Natural killer cell (primary cell): Measurements from ENCODE around the gene EXOC4. TPM values are rescaled to one million over a fixed set of nuclear protein-coding genes. Genes with fewer than 3 reads are reported as not detected.

ENCODE experiments used
- ATAC-seq, 3 donors: fragments of 150-1000 bp in 2 of 3; fragments of 200-7000 bp in 1 of 3; cut with Tn5 transposase; 1 replicate in 1 of 3; 2 replicates in 2 of 3; pipeline ENCODE4 v1.10.0; 2021; ENCODE audit warnings: mild to moderate bottlenecking in 2 of 3, moderate library complexity in 2 of 3
- DNase-seq, 2 donors: peaks; one replicate each; pipeline versions ENCODE4 v3.0.0 to v3.0.0-alpha.2; 2013 to 2021; ENCODE audit warnings: mixed read lengths in 1 of 2
- H3K27ac ChIP-seq: one replicate; pipeline ENCODE4 v1.5.1; 2013; ENCODE audit warnings: mild to moderate bottlenecking, low read length
- H3K27me3 ChIP-seq: one replicate; pipeline ENCODE4 v1.6.1; 2013; ENCODE audit warnings: low read length; ENCODE audit not compliant: control insufficient read depth, insufficient read depth
- H3K36me3 ChIP-seq: one replicate; pipeline ENCODE4 v1.6.1; 2013; ENCODE audit warnings: low read length; ENCODE audit not compliant: control insufficient read depth, insufficient read depth
- H3K4me1 ChIP-seq: one replicate; pipeline ENCODE4 v1.6.1; 2013; ENCODE audit warnings: low read length; ENCODE audit not compliant: control insufficient read depth, insufficient read depth
- H3K4me3 ChIP-seq: one replicate; pipeline ENCODE4 v1.5.1; 2013; ENCODE audit warnings: low read length
- H3K9me3 ChIP-seq: one replicate; pipeline ENCODE4 v1.6.1; 2013; ENCODE audit warnings: low read length; ENCODE audit not compliant: control insufficient read depth, insufficient read depth
- H3K27ac Mint-ChIP-seq, 2 donors: one replicate each; pipeline ENCODE4 v1.8.0; 2022; ENCODE audit warnings: mild to moderate bottlenecking in 2 of 2, mixed read lengths in 2 of 2, moderate library complexity in 1 of 2
- H3K27me3 Mint-ChIP-seq, 2 donors: one replicate each; pipeline ENCODE4 v1.8.0; 2022; ENCODE audit warnings: low read depth in 2 of 2, mixed read lengths in 2 of 2
- H3K36me3 Mint-ChIP-seq: one replicate; pipeline ENCODE4 v1.8.0; 2022; ENCODE audit warnings: mixed read lengths
- H3K4me1 Mint-ChIP-seq, 2 donors: one replicate each; pipeline ENCODE4 v1.8.0; 2022; ENCODE audit warnings: mixed read lengths in 2 of 2
- H3K4me3 Mint-ChIP-seq: one replicate; pipeline ENCODE4 v1.8.0; 2022; ENCODE audit warnings: mild to moderate bottlenecking, moderate library complexity, mixed read lengths
- H3K9me3 Mint-ChIP-seq, 2 donors: one replicate each; pipeline ENCODE4 v1.8.0; 2022; ENCODE audit warnings: mixed read lengths in 2 of 2
- CTCF ChIP-seq: fragments of 200-600 bp; IDR thresholded peaks from one replicate; pipeline ENCODE4 v1.8.0; 2022; ENCODE audit warnings: antibody characterized with exemption
- WGBS: methylation state at CpG from one replicate; pipeline ENCODE4 v1.1.7; 2013; ENCODE audit warnings: missing lambda C conversion rate; ENCODE audit not compliant: insufficient coverage; 5-methylcytosine and 5-hydroxymethylcytosine counted together
- intact Hi-C: fragments of 100-400 bp; cut with micrococcal nuclease; formaldehyde crosslinking; loops from one replicate; pipeline ENCODE4 v1.14.2; 2022
- total RNA-seq, 4 donors: library from RNA; stranded (reverse); fragments of 120-200 nt in 1 of 4; gene quantifications; one replicate each; pipeline versions ENCODE4 v1.2.3 to v1.2.4, GENCODE V29; 2013 to 2022

Gene EXOC4
- total RNA-seq, 3 donors from 2014 or later (not counting 1 experiment from before 2014, with no cell fraction given): 105 to 148 (median 123) TPM

- DNase-seq: no peak
- Histone ChIP-seq H3K36me3 (no peaks in the 10 kb centered on the region), H3K4me1 (no peaks in the 10 kb centered on the region), H3K27ac (no peak overlapping the region), H3K9me3 (no peaks in the 10 kb centered on the region), H3K4me3 (no peak overlapping the region), H3K27me3 (no peaks in the 10 kb centered on the region)
- no peak overlapping the region for H3K4me3 Mint-ChIP-seq
- H3K9me3 Mint-ChIP-seq: no peaks in the 10 kb centered on the region
- ATAC-seq: no peak
- peaks cover 0 to 10% of the 10 kb centered on the region in 2 donors for H3K4me1 Mint-ChIP-seq
- WGBS: 90% methylated on average over 1 of the region's 2 CpGs
- no peak for TF ChIP-seq CTCF
- no peaks in the 10 kb centered on the region for H3K27me3 Mint-ChIP-seq
- H3K36me3 Mint-ChIP-seq: no peaks in the 10 kb centered on the region
- H3K27ac Mint-ChIP-seq: no peak overlapping the region
- intact Hi-C loops: no loop called here
Measured at GRCh38 chr7:133746847-133747246, 494.0 kb downstream of the EXOC4 start.

GRCh38 chr7:133748443-133749407 is 495.8 kb downstream of the EXOC4 start:
- no peaks in the 10 kb centered on the region for H3K4me1 ChIP-seq
- Mint-ChIP-seq H3K27ac (no peak overlapping the region), H3K27me3 (no peaks in the 10 kb centered on the region), H3K4me3 (no peak overlapping the region), H3K9me3 (no peaks in the 10 kb centered on the region), H3K4me1 (peaks cover 4 to 7% of the 10 kb centered on the region in 2 donors), H3K36me3 (no peaks in the 10 kb centered on the region)
- no peak overlapping the region for H3K4me3 ChIP-seq
- DNase-seq: no peak
- H3K27me3 ChIP-seq: no peaks in the 10 kb centered on the region
- intact Hi-C loops: no loop called here
- TF ChIP-seq CTCF: no peak
- no peaks in the 10 kb centered on the region for H3K9me3 ChIP-seq
- no peak for ATAC-seq
- WGBS: 96% methylated on average over 3 of the region's 4 CpGs
- H3K36me3 ChIP-seq: no peaks in the 10 kb centered on the region
- H3K27ac ChIP-seq: no peak overlapping the region

GRCh38 chr7:133750287-133750686 is 497.4 kb downstream of the EXOC4 start:
- no peaks in the 10 kb centered on the region for H3K9me3 ChIP-seq
- no peak for TF ChIP-seq CTCF
- no peaks in the 10 kb centered on the region for H3K36me3 Mint-ChIP-seq
- H3K4me3 ChIP-seq: no peak overlapping the region
- H3K9me3 Mint-ChIP-seq: no peaks in the 10 kb centered on the region
- H3K27ac Mint-ChIP-seq: no peak overlapping the region
- H3K4me3 Mint-ChIP-seq: no peak overlapping the region
- peaks cover 4 to 11% of the 10 kb centered on the region in 2 donors for H3K4me1 Mint-ChIP-seq
- 100% methylated on average over 3 of the region's 3 CpGs for WGBS
- no peaks in the 10 kb centered on the region for H3K4me1 ChIP-seq
- DNase-seq (no peak), ATAC-seq (no peak)
- no peaks in the 10 kb centered on the region for H3K27me3 ChIP-seq
- intact Hi-C loops: no loop called here
- no peaks in the 10 kb centered on the region for H3K36me3 ChIP-seq
- H3K27ac ChIP-seq: no peak overlapping the region
- no peaks in the 10 kb centered on the region for H3K27me3 Mint-ChIP-seq
